22Rv1 (cell line): ENCODE data around the gene UMPS.

Source experiments
- ZFX ChIP-seq: fragments of 450-650 bp; IDR thresholded peaks from 2 replicates; pipeline ENCODE4 v1.6.1; 2017; ENCODE audit warnings: antibody characterized with exemption, borderline replicate concordance
- TF ChIP-seq, protein P1 (sequence below): fragments of 450-650 bp; IDR thresholded peaks from 2 replicates; pipeline ENCODE4 v1.5.1; 2017; ENCODE audit warnings: mild to moderate bottlenecking

DNA sequence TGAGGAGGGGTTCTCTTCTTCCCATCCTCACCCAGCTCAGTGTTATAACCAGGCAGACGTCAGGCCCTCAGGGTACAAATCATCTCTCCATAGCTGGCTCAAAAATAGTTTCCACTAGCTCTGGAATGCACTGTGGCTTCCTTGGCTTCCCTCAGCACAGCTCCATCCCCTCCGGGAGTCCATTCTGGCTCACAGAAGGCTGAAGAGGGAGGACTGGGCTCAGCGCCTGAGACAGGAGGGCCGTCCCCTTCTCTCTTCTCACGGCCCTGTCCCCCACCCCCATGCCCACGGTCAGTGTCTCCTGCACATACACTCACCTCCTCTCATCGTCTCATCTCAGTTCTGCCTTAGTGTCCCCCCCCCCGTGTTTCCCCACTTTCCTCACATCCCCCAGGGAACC lies 50.1 kb downstream of the UMPS start:
- TF ChIP-seq, protein P1, sequence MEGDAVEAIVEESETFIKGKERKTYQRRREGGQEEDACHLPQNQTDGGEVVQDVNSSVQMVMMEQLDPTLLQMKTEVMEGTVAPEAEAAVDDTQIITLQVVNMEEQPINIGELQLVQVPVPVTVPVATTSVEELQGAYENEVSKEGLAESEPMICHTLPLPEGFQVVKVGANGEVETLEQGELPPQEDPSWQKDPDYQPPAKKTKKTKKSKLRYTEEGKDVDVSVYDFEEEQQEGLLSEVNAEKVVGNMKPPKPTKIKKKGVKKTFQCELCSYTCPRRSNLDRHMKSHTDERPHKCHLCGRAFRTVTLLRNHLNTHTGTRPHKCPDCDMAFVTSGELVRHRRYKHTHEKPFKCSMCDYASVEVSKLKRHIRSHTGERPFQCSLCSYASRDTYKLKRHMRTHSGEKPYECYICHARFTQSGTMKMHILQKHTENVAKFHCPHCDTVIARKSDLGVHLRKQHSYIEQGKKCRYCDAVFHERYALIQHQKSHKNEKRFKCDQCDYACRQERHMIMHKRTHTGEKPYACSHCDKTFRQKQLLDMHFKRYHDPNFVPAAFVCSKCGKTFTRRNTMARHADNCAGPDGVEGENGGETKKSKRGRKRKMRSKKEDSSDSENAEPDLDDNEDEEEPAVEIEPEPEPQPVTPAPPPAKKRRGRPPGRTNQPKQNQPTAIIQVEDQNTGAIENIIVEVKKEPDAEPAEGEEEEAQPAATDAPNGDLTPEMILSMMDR: no peak
- no peak for TF ChIP-seq ZFX
